Ovary (tissue), 9 donors: Measurements from ENCODE around the gene MAP1LC3B2. TPM values are rescaled to one million over a fixed set of nuclear protein-coding genes. Genes with fewer than 3 reads are reported as not detected.

Experiments
- DNase-seq, 5 donors: peaks; one replicate each; pipeline ENCODE4 v3.0.0-alpha.2; 2019 to 2020
- H3K27ac ChIP-seq, 2 donors: fragments of 200-600 bp; one replicate each; pipeline versions ENCODE4 v1.5.1 to v1.8.0; 2019 to 2022
- H3K27me3 ChIP-seq: fragments of 200-600 bp; one replicate; pipeline ENCODE4 v1.8.0; 2022
- H3K36me3 ChIP-seq: fragments of 200-600 bp; sonication (generic); one replicate; pipeline ENCODE4 v1.5.1; 2019
- H3K4me1 ChIP-seq: one replicate; pipeline ENCODE4 v1.8.1; 2013; ENCODE audit warnings: mild to moderate bottlenecking, moderate library complexity; ENCODE audit not compliant: insufficient read depth
- H3K4me3 ChIP-seq: fragments of 200-600 bp; sonication (generic); one replicate; pipeline ENCODE4 v1.5.1; 2017
- H3K9me3 ChIP-seq, 2 donors: fragments of 200-600 bp in 1 of 2; sonication (generic) in 1 of 2; one replicate each; pipeline versions ENCODE4 v1.5.1 to v1.8.1; 2013 to 2019; ENCODE audit warnings: mild to moderate bottlenecking in 1 of 2, moderate library complexity in 1 of 2
- CTCF ChIP-seq, 3 donors: fragments of 450-650 bp in 2 of 3; fragments of 200-600 bp in 1 of 3; IDR thresholded peaks; one replicate each; pipeline versions ENCODE4 v1.5.1 to v1.8.0; 2016 to 2022; ENCODE audit warnings: antibody characterized with exemption in 3 of 3, mild to moderate bottlenecking in 1 of 3
- EP300 ChIP-seq: sonication (generic); formaldehyde crosslinking; IDR thresholded peaks from one replicate; pipeline ENCODE4 v1.6.1; 2017; ENCODE audit warnings: antibody characterized with exemption
- POLR2A ChIP-seq: fragments of 450-650 bp; IDR thresholded peaks from one replicate; pipeline ENCODE4 v1.6.1; 2017; ENCODE audit warnings: antibody characterized with exemption, mild to moderate bottlenecking, moderate library complexity
- WGBS, 3 donors: extraction: QIAGEN DNeasy Blood & Tissue Kit in 1 of 3; methylation state at CpG; one replicate each; pipeline versions ENCODE4 v1.1.5 to v1.1.7; 2013 to 2017; 5-methylcytosine and 5-hydroxymethylcytosine counted together
- intact Hi-C, 4 donors: fragments of 100-400 bp; cut with DNase I; formaldehyde crosslinking; loops; one replicate each; pipeline versions ENCODE4 v1.11.0 to v1.15.1; 2022 to 2023
- polyA plus RNA-seq, 2 donors: library from polyadenylated mRNA; stranded (reverse); fragments of 200-250 nt in 1 of 2; fragments of 350-450 nt in 1 of 2; fragmentation: Illumina TruSeq in 1 of 2; extraction: RNeasy Lipid Tissue Mini Kit (QIAGEN cat#74804) in 1 of 2; gene quantifications; one replicate each; pipeline ENCODE4 v1.2.3, GENCODE V29; 2013 to 2014
- total RNA-seq, 7 donors: library from RNA; depleted of rRNA in 2 of 7; stranded (reverse); fragments of >200 nt in 2 of 7; fragmentation: NEBNext Ultra II Directional in 3 of 7; extraction: Animal tissue kit (Norgen Biotek cat#: 25700) in 3 of 7; gene quantifications; one replicate each; pipeline versions ENCODE4 v1.1.0 to v1.2.4, GENCODE V29; 2016 to 2023
- donor health status: DM: no; HTN: no; CAD: no; lungs with moderate emphysema.
- donor health status: DM: no; HTN: no; CAD: no.
- donor health status: Bipolar disorder and iron deficiency.
- donor health status: DM: yes; HTN: yes; CAD: no.
- donor health status: DM: no; HTN: no; CAD: no.
- donor health status: DM: yes; HTN: yes; CAD: no.

MAP1LC3B2 gene
- total and polyA plus RNA-seq, 9 donors: 0.80 to 9.9 (median 3.1) TPM

- H3K27ac ChIP-seq: no peak overlapping the region
- 9 to 23% (median 16%) methylated on average over 15 of the region's 15 CpGs for WGBS, 3 donors
- no peaks in the 10 kb centered on the region for H3K36me3 ChIP-seq
- H3K27me3 ChIP-seq: no peaks in the 10 kb centered on the region
- intact Hi-C loops: no loop called here
- no peaks in the 10 kb centered on the region for H3K9me3 ChIP-seq
- DNase-seq: peak; percentile 63 to 81 (median 66)
- no peak for TF ChIP-seq POLR2A
- H3K4me3 ChIP-seq: peak overlapping the region; percentile 2
- H3K4me1 ChIP-seq: peaks cover 6% of the 10 kb centered on the region
Measured at GRCh38 chr12:116525418-116526001, 33.7 kb upstream of the MAP1LC3B2 start.

- no peaks in the 10 kb centered on the region for H3K9me3 ChIP-seq
- H3K27ac ChIP-seq: no peak overlapping the region
- H3K27me3 ChIP-seq: no peaks in the 10 kb centered on the region
- DNase-seq: no peak
- H3K36me3 ChIP-seq: no peaks in the 10 kb centered on the region
- TF ChIP-seq POLR2A (no peak), EP300 (no peak), CTCF (IDR thresholded peaks at IDR 0.05) (no peak)
- H3K4me1 ChIP-seq: peaks cover 9% of the 10 kb centered on the region
- intact Hi-C loops: no loop called here
- 80 to 86% (median 85%) methylated on average over 4 of the region's 4 CpGs for WGBS, 3 donors
- no peak overlapping the region for H3K4me3 ChIP-seq
Measured at GRCh38 chr12:116528065-116528464, 31.1 kb upstream of the MAP1LC3B2 start.

- Histone ChIP-seq H3K27me3 (no peaks in the 10 kb centered on the region), H3K4me1 (peaks cover 9% of the 10 kb centered on the region), H3K9me3 (no peaks in the 10 kb centered on the region), H3K36me3 (no peaks in the 10 kb centered on the region), H3K27ac (peak overlapping the region in 1 of 2 donors; percentile 34), H3K4me3 (no peak overlapping the region)
- DNase-seq: no peak
- TF ChIP-seq CTCF (IDR thresholded peaks at IDR 0.05) (no peak), POLR2A (no peak), EP300 (no peak)
- 2 to 16% (median 15%) methylated on average over 1 of the region's 1 CpG for WGBS, 3 donors
- intact Hi-C loops: no loop called here
Measured at GRCh38 chr12:116528498-116528897, 30.7 kb upstream of the MAP1LC3B2 start.

- DNase-seq: peak in 2 of 5 donors; percentile 40 to 47
- H3K27me3 ChIP-seq: no peaks in the 10 kb centered on the region
- intact Hi-C loops: no loop called here
- no peaks in the 10 kb centered on the region for H3K36me3 ChIP-seq
- peaks cover 9% of the 10 kb centered on the region for H3K4me1 ChIP-seq
- no peaks in the 10 kb centered on the region for H3K9me3 ChIP-seq
- no peak for TF ChIP-seq POLR2A
- no peak for TF ChIP-seq CTCF (IDR thresholded peaks at IDR 0.05)
- no peak for TF ChIP-seq EP300
- H3K4me3 ChIP-seq: no peak overlapping the region
- WGBS, 3 donors: 8 to 22% (median 15%) methylated on average over 8 of the region's 8 CpGs
- H3K27ac ChIP-seq: peak overlapping the region in 1 of 2 donors; percentile 34
Measured at GRCh38 chr12:116529048-116529447, 30.1 kb upstream of the MAP1LC3B2 start.

GRCh38 chr12:116529686-116530085 lies 29.5 kb upstream of the MAP1LC3B2 start:
- H3K27me3 ChIP-seq: no peaks in the 10 kb centered on the region
- intact Hi-C loops: loop anchor here in 2 of 4 donors (5.0 to 10.0 kb wide), 2 partner anchors 68 to 225 kb away; no protein-coding TSS in a partner anchor
- H3K36me3 ChIP-seq: no peaks in the 10 kb centered on the region
- H3K9me3 ChIP-seq: no peaks in the 10 kb centered on the region
- no peak overlapping the region for H3K27ac ChIP-seq
- no peak overlapping the region for H3K4me3 ChIP-seq
- no peak for DNase-seq
- peaks cover 11% of the 10 kb centered on the region for H3K4me1 ChIP-seq
- 38 to 48% (median 45%) methylated on average over 2 of the region's 2 CpGs for WGBS, 3 donors
- TF ChIP-seq POLR2A (no peak), EP300 (no peak), CTCF (IDR thresholded peaks at IDR 0.05) (no peak)
